Measurements from ENCODE around the gene PMIS2.
"Not testable (repeated sequence)": the region's sequence is repeated elsewhere in the genome, so short reads cannot be mapped to it uniquely, and the experiment has no call there.

The PMIS2 gene

GRCh38 chr19:35596366-35596999 is 10.5 kb downstream of the PMIS2 start:
- Mint-ChIP-seq H3K27ac (peak overlapping the region; percentile 59), H3K4me1 (peaks cover 7% of the 10 kb centered on the region), H3K9me3 (no peaks in the 10 kb centered on the region), H3K36me3 (no peaks in the 10 kb centered on the region), H3K4me3 (peak overlapping the region; percentile 6)
- no peak for DNase-seq (ENCODE audit: low spot score in 2 of 2)
- peak; percentile 94 for ATAC-seq

- no peak for DNase-seq (ENCODE audit: low spot score in 2 of 2)
- ATAC-seq: no peak
- no peaks in the 10 kb centered on the region for H3K36me3 Mint-ChIP-seq
- no peaks in the 10 kb centered on the region for H3K4me1 Mint-ChIP-seq
- H3K9me3 Mint-ChIP-seq: no peaks in the 10 kb centered on the region
- H3K4me3 Mint-ChIP-seq: no peak overlapping the region
- no peak overlapping the region for H3K27ac Mint-ChIP-seq
These were observed 16.0 kb downstream of the PMIS2 start for GRCh38 chr19:35601971-35602370.

GRCh38 chr19:35604436-35604835 is 18.5 kb downstream of the PMIS2 start:
- H3K4me3 Mint-ChIP-seq; DNase-seq (ENCODE audit: low spot score in 2 of 2); H3K9me3 Mint-ChIP-seq; H3K4me1 Mint-ChIP-seq; H3K27ac Mint-ChIP-seq; H3K36me3 Mint-ChIP-seq; ATAC-seq: not testable (repeated sequence)

GRCh38 chr19:35607170-35607569 is 21.2 kb downstream of the PMIS2 start:
- not testable (repeated sequence) for H3K4me3 Mint-ChIP-seq; H3K27ac Mint-ChIP-seq; H3K9me3 Mint-ChIP-seq; H3K36me3 Mint-ChIP-seq; H3K4me1 Mint-ChIP-seq; ATAC-seq; DNase-seq (ENCODE audit: low spot score in 2 of 2)

GRCh38 chr19:35607661-35608060 is 21.7 kb downstream of the PMIS2 start:
- no peak overlapping the region for H3K27ac Mint-ChIP-seq
- no peak overlapping the region for H3K4me3 Mint-ChIP-seq
- H3K4me1 Mint-ChIP-seq: peaks cover 15% of the 10 kb centered on the region
- peaks cover 5% of the 10 kb centered on the region for H3K36me3 Mint-ChIP-seq
- DNase-seq (ENCODE audit: low spot score in 2 of 2) (no peak), ATAC-seq (no peak)
- H3K9me3 Mint-ChIP-seq: peaks cover 4% of the 10 kb centered on the region

GRCh38 chr19:35608251-35608650 is 22.3 kb downstream of the PMIS2 start:
- no peak overlapping the region for H3K4me3 Mint-ChIP-seq
- peaks cover 4% of the 10 kb centered on the region for H3K9me3 Mint-ChIP-seq
- H3K36me3 Mint-ChIP-seq: peaks cover 10% of the 10 kb centered on the region
- no peak overlapping the region for H3K27ac Mint-ChIP-seq
- ATAC-seq: no peak
- H3K4me1 Mint-ChIP-seq: peaks cover 16% of the 10 kb centered on the region
- DNase-seq (ENCODE audit: low spot score in 2 of 2): no peak

GRCh38 chr19:35609851-35610353 is 23.9 kb downstream of the PMIS2 start:
- DNase-seq (ENCODE audit: low spot score in 2 of 2) (no peak), ATAC-seq (no peak)
- Mint-ChIP-seq H3K4me1 (peaks cover 16% of the 10 kb centered on the region), H3K4me3 (no peak overlapping the region), H3K27ac (peak overlapping the region; percentile 60), H3K9me3 (peaks cover 4% of the 10 kb centered on the region), H3K36me3 (peaks cover 10% of the 10 kb centered on the region)

- Mint-ChIP-seq H3K27ac (peak overlapping the region; percentile 94), H3K4me3 (peak overlapping the region; percentile 81)
These were observed 26.2 kb downstream of the PMIS2 start for GRCh38 chr19:35612224-35612558.

GRCh38 chr19:35612559-35613321 is 26.8 kb downstream of the PMIS2 start, which contains the start of gene HAUS5:
TSS of gene HAUS5 (plus strand) at chr19:35612735. CDS start at chr19:35612795, 60 bp downstream.
- H3K4me1 Mint-ChIP-seq: peaks cover 16% of the 10 kb centered on the region

More at GRCh38 chr19:35612224-35612558, 26.2 kb downstream of the PMIS2 start:
- Mint-ChIP-seq H3K36me3 (peaks cover 24% of the 10 kb centered on the region), H3K9me3 (peaks cover 4% of the 10 kb centered on the region), H3K4me1 (peaks cover 16% of the 10 kb centered on the region)
- ATAC-seq: no peak
- DNase-seq (ENCODE audit: low spot score in 2 of 2): no peak

GRCh38 chr19:35613574-35613973 is 27.6 kb downstream of the PMIS2 start:
- Mint-ChIP-seq H3K4me1 (peaks cover 12% of the 10 kb centered on the region), H3K27ac (peak overlapping the region; percentile 94), H3K9me3 (peaks cover 2% of the 10 kb centered on the region), H3K36me3 (peaks cover 35% of the 10 kb centered on the region), H3K4me3 (peak overlapping the region; percentile 81)
- ATAC-seq: no peak
- DNase-seq (ENCODE audit: low spot score in 2 of 2): no peak

More at GRCh38 chr19:35612559-35613321, 26.8 kb downstream of the PMIS2 start, which contains the start of gene HAUS5:
- H3K27ac Mint-ChIP-seq: peak within 1 kb of the TSS; percentile 94
- ATAC-seq (peak; percentile 98), DNase-seq (ENCODE audit: low spot score in 2 of 2) (peak; percentile 98 to 100)
- H3K4me3 Mint-ChIP-seq: peak within 1 kb of the TSS; percentile 81
- H3K36me3 Mint-ChIP-seq: peaks cover 29% of the 10 kb centered on the region
- H3K9me3 Mint-ChIP-seq: peaks cover 4% of the 10 kb centered on the region

GRCh38 chr19:35615036-35615435 is 29.1 kb downstream of the PMIS2 start:
- no peak overlapping the region for H3K4me3 Mint-ChIP-seq
- no peaks in the 10 kb centered on the region for H3K9me3 Mint-ChIP-seq
- DNase-seq (ENCODE audit: low spot score in 2 of 2) (no peak), ATAC-seq (no peak)
- H3K27ac Mint-ChIP-seq: no peak overlapping the region
- peaks cover 37% of the 10 kb centered on the region for H3K36me3 Mint-ChIP-seq
- peaks cover 10% of the 10 kb centered on the region for H3K4me1 Mint-ChIP-seq

- H3K36me3 Mint-ChIP-seq: peaks cover 35% of the 10 kb centered on the region
- H3K4me3 Mint-ChIP-seq: no peak overlapping the region
- no peaks in the 10 kb centered on the region for H3K4me1 Mint-ChIP-seq
- no peaks in the 10 kb centered on the region for H3K9me3 Mint-ChIP-seq
- peak overlapping the region; percentile 43 for H3K27ac Mint-ChIP-seq
- DNase-seq (ENCODE audit: low spot score in 2 of 2) (no peak), ATAC-seq (no peak)
These were observed 32.9 kb downstream of the PMIS2 start for GRCh38 chr19:35618857-35619256.

- no peak for ATAC-seq
- no peak overlapping the region for H3K4me3 Mint-ChIP-seq
- H3K27ac Mint-ChIP-seq: peak overlapping the region; percentile 43
- DNase-seq (ENCODE audit: low spot score in 2 of 2): no peak
- H3K36me3 Mint-ChIP-seq: peaks cover 39% of the 10 kb centered on the region
- H3K9me3 Mint-ChIP-seq: no peaks in the 10 kb centered on the region
- H3K4me1 Mint-ChIP-seq: no peaks in the 10 kb centered on the region
These were observed 33.4 kb downstream of the PMIS2 start for GRCh38 chr19:35619290-35619923.

- H3K27ac Mint-ChIP-seq: no peak overlapping the region
These were observed 34.0 kb downstream of the PMIS2 start for GRCh38 chr19:35620001-35620400.

GRCh38 chr19:35621708-35622107 is 35.7 kb downstream of the PMIS2 start:
- ATAC-seq (no peak), DNase-seq (ENCODE audit: low spot score in 2 of 2) (no peak)
- Mint-ChIP-seq H3K4me1 (no peaks in the 10 kb centered on the region), H3K27ac (peak overlapping the region; percentile 86), H3K9me3 (no peaks in the 10 kb centered on the region), H3K4me3 (no peak overlapping the region), H3K36me3 (peaks cover 38% of the 10 kb centered on the region)

More at GRCh38 chr19:35620001-35620400, 34.0 kb downstream of the PMIS2 start:
- peaks cover 45% of the 10 kb centered on the region for H3K36me3 Mint-ChIP-seq
- no peaks in the 10 kb centered on the region for H3K9me3 Mint-ChIP-seq
- H3K4me3 Mint-ChIP-seq: no peak overlapping the region
- ATAC-seq: no peak
- no peaks in the 10 kb centered on the region for H3K4me1 Mint-ChIP-seq
- no peak for DNase-seq (ENCODE audit: low spot score in 2 of 2)

Data from stimulated activated effector memory CD8-positive, alpha-beta T cell treated with anti-CD3 and anti-CD28 coated beads, Interleukin-12 subunit alpha, Interleukin-12 subunit beta, amount 100 ng/mL, for 72 hours (primary cell).